Neural cell (in vitro differentiated cells): Measurements from ENCODE around the gene ZNF205. TPM values are rescaled to one million over a fixed set of nuclear protein-coding genes. Genes with fewer than 3 reads are reported as not detected.

Experiments
- H2AFZ ChIP-seq: fragments of 200-600, 300-800 bp; sonication (generic), shearing (Covaris generic); 2 replicates; pipeline ENCODE4 v1.6.0; 2014; ENCODE audit warnings: low read depth, mild to moderate bottlenecking, antibody characterized with exemption, low read length, moderate library complexity
- H3F3A ChIP-seq: fragments of 200-600 bp; shearing (Covaris generic); 2 replicates; pipeline ENCODE4 v1.6.1; 2016; ENCODE audit warnings: mild to moderate bottlenecking, moderate library complexity, mixed read lengths, antibody characterized with exemption, low read length; ENCODE audit not compliant: insufficient read depth, poor library complexity, severe bottlenecking
- H3K27ac ChIP-seq: fragments of 200-600, 300-800 bp; sonication (generic), shearing (Covaris generic); 2 replicates; pipeline ENCODE4 v1.5.1; 2014; ENCODE audit warnings: mild to moderate bottlenecking, low read length, moderate library complexity
- H3K27me3 ChIP-seq: fragments of 300-800, 200-600 bp; sonication (generic), shearing (Covaris generic); 2 replicates; pipeline ENCODE4 v1.6.0; 2014; ENCODE audit warnings: mild to moderate bottlenecking, low read depth, low read length, moderate library complexity; ENCODE audit not compliant: insufficient read depth
- H3K36me3 ChIP-seq: fragments of 300-800, 200-600 bp; sonication (generic), shearing (Covaris generic); 2 replicates; pipeline ENCODE4 v1.5.1; 2014; ENCODE audit warnings: mild to moderate bottlenecking, antibody characterized with exemption, low read length, moderate library complexity; ENCODE audit not compliant: insufficient read depth
- H3K4me2 ChIP-seq: fragments of 300-800, 200-600 bp; sonication (generic), shearing (Covaris generic); 2 replicates; pipeline ENCODE4 v1.6.0; 2014; ENCODE audit warnings: mild to moderate bottlenecking, low read length
- H3K4me3 ChIP-seq: fragments of 300-800, 200-600 bp; sonication (generic), shearing (Covaris generic); 2 replicates; pipeline ENCODE4 v1.5.1; 2014; ENCODE audit warnings: mild to moderate bottlenecking, low read length, moderate library complexity
- H3K79me2 ChIP-seq: fragments of 200-600 bp; shearing (Covaris generic); replicated peaks from 2 replicates; pipeline ENCODE4 v1.6.0; 2014; ENCODE audit warnings: mild to moderate bottlenecking, low read length, moderate library complexity; ENCODE audit not compliant: insufficient read depth
- H3K9ac ChIP-seq: fragments of 300-800, 200-600 bp; sonication (generic), shearing (Covaris generic); 2 replicates; pipeline ENCODE4 v1.6.1; 2016; ENCODE audit warnings: mild to moderate bottlenecking, low read length, mixed read lengths
- H3K9me2 ChIP-seq: fragments of 200-600 bp; shearing (Covaris generic); 2 replicates; pipeline ENCODE4 v1.6.1; 2016; ENCODE audit warnings: mild to moderate bottlenecking, low read length, mixed read lengths; ENCODE audit not compliant: insufficient read depth
- H3K9me3 ChIP-seq: fragments of 200-600, 300-800 bp; sonication (generic), shearing (Covaris generic); 2 replicates; pipeline ENCODE4 v1.6.1; 2016; ENCODE audit warnings: mild to moderate bottlenecking, mixed run types, low read length, moderate library complexity, mixed read lengths
- H4K20me1 ChIP-seq: fragments of 200-600 bp; shearing (Covaris generic); 2 replicates; pipeline ENCODE4 v1.6.1; 2016; ENCODE audit warnings: mild to moderate bottlenecking, mixed run types; ENCODE audit not compliant: insufficient read depth
- EP300 ChIP-seq: fragments of 450-650 bp; conservative IDR thresholded peaks from 2 replicates; pipeline ENCODE4 v1.6.1; 2014; ENCODE audit warnings: antibody characterized with exemption, mild to moderate bottlenecking, moderate library complexity; ENCODE audit not compliant: poor library complexity, severe bottlenecking
- EZH2 ChIP-seq: fragments of 200-600, 300-800 bp; shearing (Covaris generic), sonication (generic); IDR thresholded peaks from 2 replicates; pipeline ENCODE4 v1.6.1; 2014; ENCODE audit warnings: antibody characterized with exemption, low read length, borderline replicate concordance, mild to moderate bottlenecking; ENCODE audit not compliant: insufficient read depth, poor library complexity, severe bottlenecking
- MXI1 ChIP-seq: fragments of 450-650 bp; conservative IDR thresholded peaks from 2 replicates; pipeline ENCODE4 v1.6.1; 2014; ENCODE audit warnings: antibody characterized with exemption, mild to moderate bottlenecking; ENCODE audit not compliant: poor library complexity, severe bottlenecking
- POLR2AphosphoS5 ChIP-seq: IDR thresholded peaks from 2 replicates; pipeline ENCODE4 v1.6.1; 2012
- RAD21 ChIP-seq: fragments of 450-650 bp; conservative IDR thresholded peaks from 2 replicates; pipeline ENCODE4 v1.6.1; 2014; ENCODE audit warnings: antibody characterized with exemption, mild to moderate bottlenecking, moderate library complexity
- SMC3 ChIP-seq: fragments of 450-650 bp; conservative IDR thresholded peaks from 2 replicates; pipeline ENCODE4 v1.6.1; 2014; ENCODE audit warnings: antibody characterized with exemption, mild to moderate bottlenecking, moderate library complexity; ENCODE audit not compliant: poor library complexity
- TAF1 ChIP-seq: IDR thresholded peaks from 2 replicates; pipeline ENCODE4 v1.6.1; 2012; ENCODE audit warnings: low read depth
- polyA plus RNA-seq: library from polyadenylated mRNA; depleted of rRNA; stranded (reverse); fragments of >200 nt; gene quantifications from 2 replicates; pipeline ENCODE4 v1.2.3, GENCODE V29; 2014
- TF ChIP-seq, protein P1 (sequence below): fragments of 450-650 bp; IDR thresholded peaks from 2 replicates; pipeline ENCODE4 v1.5.1; 2014; ENCODE audit warnings: antibody characterized with exemption, mild to moderate bottlenecking, moderate library complexity; ENCODE audit not compliant: poor library complexity, severe bottlenecking
- TF ChIP-seq, protein P2 (sequence below): IDR thresholded peaks from 2 replicates; pipeline ENCODE4 v1.6.1; 2012; ENCODE audit warnings: borderline replicate concordance

The ZNF205 gene
- polyA plus RNA-seq, 1 donor from 2014 or later: 30.0 TPM

DNA sequence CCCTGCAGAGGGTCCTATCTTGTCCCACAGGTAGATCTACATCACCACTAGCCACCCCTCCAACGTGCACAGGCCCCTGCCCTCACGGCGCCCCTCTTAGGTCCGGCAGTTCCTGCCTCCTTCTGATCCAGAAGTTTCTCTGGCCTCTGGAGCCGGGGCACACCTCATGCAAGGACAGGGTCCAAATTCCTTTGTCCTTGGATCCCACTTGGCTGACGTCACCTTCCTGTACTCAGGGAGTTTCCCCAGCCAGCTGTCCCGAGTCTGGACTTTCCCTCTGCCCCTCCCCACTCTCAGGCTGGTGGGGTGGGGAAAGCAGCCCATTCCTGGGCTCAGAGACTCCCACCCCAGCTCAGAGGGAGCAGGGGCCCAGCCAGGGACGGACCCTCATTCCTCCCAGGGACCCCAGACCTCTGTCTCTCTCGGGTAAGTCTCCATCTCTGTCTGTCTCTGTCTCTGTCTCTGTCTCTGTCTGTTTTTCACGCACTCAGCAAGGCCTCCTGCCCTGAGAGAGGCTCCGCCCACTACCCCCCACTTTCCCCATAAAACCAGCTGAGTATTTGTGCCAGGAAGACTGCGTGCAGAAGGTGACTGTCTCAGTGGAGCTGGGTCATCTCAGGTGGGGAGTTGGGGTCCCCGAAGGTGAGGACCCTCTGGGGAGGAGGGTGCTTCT lies 47.2 kb upstream of the ZNF205 start, which contains the start of gene IL32:
Gene IL32, plus strand, starts transcription at position 572 of the 673 bp plus-strand sequence. CDS start 172 bp downstream, outside the sequence.
- H3F3A ChIP-seq: no peaks in the 10 kb centered on the region
- H3K9me2 ChIP-seq: no peaks in the 10 kb centered on the region
- H3K4me2 ChIP-seq: no peak within 1 kb of the TSS
- H3K9ac ChIP-seq: no peak within 1 kb of the TSS
- no peaks in the 10 kb centered on the region for H3K27me3 ChIP-seq
- H3K4me3 ChIP-seq: no peak within 1 kb of the TSS
- TF ChIP-seq POLR2AphosphoS5 (no peak), SMC3 (no peak), EZH2 (no peak), RAD21 (no peak), MXI1 (no peak), EP300 (no peak), TAF1 (no peak)
- TF ChIP-seq, protein P1, sequence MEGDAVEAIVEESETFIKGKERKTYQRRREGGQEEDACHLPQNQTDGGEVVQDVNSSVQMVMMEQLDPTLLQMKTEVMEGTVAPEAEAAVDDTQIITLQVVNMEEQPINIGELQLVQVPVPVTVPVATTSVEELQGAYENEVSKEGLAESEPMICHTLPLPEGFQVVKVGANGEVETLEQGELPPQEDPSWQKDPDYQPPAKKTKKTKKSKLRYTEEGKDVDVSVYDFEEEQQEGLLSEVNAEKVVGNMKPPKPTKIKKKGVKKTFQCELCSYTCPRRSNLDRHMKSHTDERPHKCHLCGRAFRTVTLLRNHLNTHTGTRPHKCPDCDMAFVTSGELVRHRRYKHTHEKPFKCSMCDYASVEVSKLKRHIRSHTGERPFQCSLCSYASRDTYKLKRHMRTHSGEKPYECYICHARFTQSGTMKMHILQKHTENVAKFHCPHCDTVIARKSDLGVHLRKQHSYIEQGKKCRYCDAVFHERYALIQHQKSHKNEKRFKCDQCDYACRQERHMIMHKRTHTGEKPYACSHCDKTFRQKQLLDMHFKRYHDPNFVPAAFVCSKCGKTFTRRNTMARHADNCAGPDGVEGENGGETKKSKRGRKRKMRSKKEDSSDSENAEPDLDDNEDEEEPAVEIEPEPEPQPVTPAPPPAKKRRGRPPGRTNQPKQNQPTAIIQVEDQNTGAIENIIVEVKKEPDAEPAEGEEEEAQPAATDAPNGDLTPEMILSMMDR: no peak
- TF ChIP-seq, protein P2, sequence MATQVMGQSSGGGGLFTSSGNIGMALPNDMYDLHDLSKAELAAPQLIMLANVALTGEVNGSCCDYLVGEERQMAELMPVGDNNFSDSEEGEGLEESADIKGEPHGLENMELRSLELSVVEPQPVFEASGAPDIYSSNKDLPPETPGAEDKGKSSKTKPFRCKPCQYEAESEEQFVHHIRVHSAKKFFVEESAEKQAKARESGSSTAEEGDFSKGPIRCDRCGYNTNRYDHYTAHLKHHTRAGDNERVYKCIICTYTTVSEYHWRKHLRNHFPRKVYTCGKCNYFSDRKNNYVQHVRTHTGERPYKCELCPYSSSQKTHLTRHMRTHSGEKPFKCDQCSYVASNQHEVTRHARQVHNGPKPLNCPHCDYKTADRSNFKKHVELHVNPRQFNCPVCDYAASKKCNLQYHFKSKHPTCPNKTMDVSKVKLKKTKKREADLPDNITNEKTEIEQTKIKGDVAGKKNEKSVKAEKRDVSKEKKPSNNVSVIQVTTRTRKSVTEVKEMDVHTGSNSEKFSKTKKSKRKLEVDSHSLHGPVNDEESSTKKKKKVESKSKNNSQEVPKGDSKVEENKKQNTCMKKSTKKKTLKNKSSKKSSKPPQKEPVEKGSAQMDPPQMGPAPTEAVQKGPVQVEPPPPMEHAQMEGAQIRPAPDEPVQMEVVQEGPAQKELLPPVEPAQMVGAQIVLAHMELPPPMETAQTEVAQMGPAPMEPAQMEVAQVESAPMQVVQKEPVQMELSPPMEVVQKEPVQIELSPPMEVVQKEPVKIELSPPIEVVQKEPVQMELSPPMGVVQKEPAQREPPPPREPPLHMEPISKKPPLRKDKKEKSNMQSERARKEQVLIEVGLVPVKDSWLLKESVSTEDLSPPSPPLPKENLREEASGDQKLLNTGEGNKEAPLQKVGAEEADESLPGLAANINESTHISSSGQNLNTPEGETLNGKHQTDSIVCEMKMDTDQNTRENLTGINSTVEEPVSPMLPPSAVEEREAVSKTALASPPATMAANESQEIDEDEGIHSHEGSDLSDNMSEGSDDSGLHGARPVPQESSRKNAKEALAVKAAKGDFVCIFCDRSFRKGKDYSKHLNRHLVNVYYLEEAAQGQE: no peak
- H4K20me1 ChIP-seq: no peaks in the 10 kb centered on the region
- H2AFZ ChIP-seq: no peak within 1 kb of the TSS
- H3K36me3 ChIP-seq: no peaks in the 10 kb centered on the region
- H3K27ac ChIP-seq: no peak within 1 kb of the TSS
- H3K9me3 ChIP-seq: no peaks in the 10 kb centered on the region
- no peaks in the 10 kb centered on the region for H3K79me2 ChIP-seq

DNA sequence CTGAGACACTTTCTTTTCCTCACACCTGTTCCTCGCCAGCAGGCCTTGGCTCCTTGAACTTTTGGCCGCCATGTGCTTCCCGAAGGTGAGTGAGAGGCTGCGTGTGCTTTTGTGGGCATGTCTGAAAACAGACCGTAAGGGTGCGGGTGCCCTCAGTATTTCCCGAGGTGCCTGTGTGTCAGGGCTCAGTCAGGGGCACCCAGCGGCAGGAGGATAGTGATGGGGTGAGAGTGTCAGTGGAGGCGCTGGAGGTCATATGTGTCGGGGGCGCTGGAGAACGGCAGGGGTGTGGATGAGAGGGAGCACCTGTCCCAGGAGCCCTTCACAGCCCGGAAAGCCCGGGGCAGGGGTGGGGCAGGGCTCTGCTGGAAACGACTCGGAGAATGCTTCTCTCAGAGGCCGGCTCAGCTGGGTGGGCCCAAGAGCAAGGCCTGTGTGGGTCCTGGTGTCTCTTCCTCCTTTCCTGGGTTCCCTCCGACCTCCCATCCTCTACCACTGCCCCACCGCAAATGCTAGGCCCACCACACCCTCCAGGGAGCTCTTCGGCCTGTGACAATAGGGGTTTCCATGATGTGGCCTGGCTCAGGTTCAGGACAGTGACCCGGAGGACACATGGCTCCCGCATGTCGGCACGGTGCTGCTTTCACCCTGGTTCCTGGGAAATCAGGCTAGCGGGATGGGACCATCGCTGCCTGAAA lies 46.5 kb upstream of the ZNF205 start:
- Histone ChIP-seq H3K9me3 (no peaks in the 10 kb centered on the region), H3K4me3 (no peak overlapping the region), H4K20me1 (no peaks in the 10 kb centered on the region), H3K9me2 (no peaks in the 10 kb centered on the region), H3K79me2 (no peaks in the 10 kb centered on the region), H3K4me2 (no peak overlapping the region), H2AFZ (no peak overlapping the region), H3K36me3 (no peaks in the 10 kb centered on the region), H3K27me3 (no peaks in the 10 kb centered on the region), H3K9ac (no peak overlapping the region), H3F3A (no peaks in the 10 kb centered on the region), H3K27ac (no peak overlapping the region)
- no peak for TF ChIP-seq RAD21
- no peak for TF ChIP-seq TAF1
- no peak for TF ChIP-seq POLR2AphosphoS5
- TF ChIP-seq EZH2: no peak
- TF ChIP-seq, protein P2: no peak
- no peak for TF ChIP-seq MXI1
- TF ChIP-seq SMC3: no peak
- TF ChIP-seq EP300: no peak
- TF ChIP-seq, protein P1: no peak
